K562 (cell line): ENCODE measurements around the gene PRM1. TPM values are rescaled to one million over a fixed set of nuclear protein-coding genes. Genes with fewer than 3 reads are reported as not detected.
A peak's percentile ranks its signal among the peaks of the same experiment; 100 is the strongest.

ENCODE experiments used
- ATAC-seq: fragments of 200-7000 bp; cut with Tn5 transposase; 3 replicates; pipeline ENCODE4 v1.9.1; 2020; ENCODE audit warnings: moderate library complexity
- BruUV-seq: library from RNA; stranded (reverse); fragments of 400-500 nt; replicated peaks from 2 replicates; lab custom pipeline; 2021; lab: Mats Ljungman, UMichigan
- CTCF ChIA-PET: fragments of 300-600 bp; formaldehyde crosslinking; extraction: SDS; loops from one replicate; lab custom pipeline; 2021; ENCODE audit warnings: low intra/inter-chr PET ratio; lab: Yijun Ruan, JAX
- POLR2A ChIA-PET: fragments of 300-600, 350-650 bp; sonication (Branson Sonifier 250); formaldehyde crosslinking; extraction: SDS; loops from one replicate; lab custom pipeline; 2021; ENCODE audit warnings: antibody characterized with exemption, inconsistent platforms; lab: Yijun Ruan, JAX
- DNase-seq, 4 experiments: peaks; one replicate each; pipeline versions ENCODE4 v3.0.0 to v3.0.0-alpha.2; 2011 to 2018; ENCODE audit warnings: low spot score in 3 of 4, mixed read lengths in 3 of 4; ENCODE audit errors: extremely low read depth in 1 of 4
- FAIRE-seq: peaks from 2 replicates; lab custom pipeline; 2011; peaks lifted over from hg19 to GRCh38; lab: Jason Lieb, UNC
- H2AFZ ChIP-seq: 2 replicates; pipeline ENCODE4 v1.6.0; 2011; ENCODE audit warnings: low read depth, low read length, control low read depth, inconsistent platforms
- H3K27ac ChIP-seq: fragments of 200-600 bp; 3 replicates; pipeline ENCODE4 v1.8.0; 2011; ENCODE audit warnings: low read depth, mild to moderate bottlenecking, control low read depth, inconsistent platforms, low read length, moderate library complexity, mixed read lengths; ENCODE audit errors: extremely low read depth
- H3K27me3 ChIP-seq, 2 experiments: fragments of 300-600 bp in 1 of 2; 2 replicates in 1 of 2; 3 replicates in 1 of 2; pipeline versions ENCODE4 v1.6.0 to v1.8.0; 2011; ENCODE audit warnings: inconsistent platforms in 2 of 2, low read length in 2 of 2, mild to moderate bottlenecking in 1 of 2, mixed read lengths in 1 of 2, moderate library complexity in 1 of 2; ENCODE audit not compliant: control insufficient read depth in 2 of 2, insufficient read depth in 2 of 2
- H3K36me3 ChIP-seq: fragments of 300-600 bp; 3 replicates; pipeline ENCODE4 v1.8.0; 2011; ENCODE audit warnings: mild to moderate bottlenecking, low read length, inconsistent platforms; ENCODE audit not compliant: control insufficient read depth, insufficient read depth
- H3K4me1 ChIP-seq, 2 experiments: fragments of 200-600 bp in 1 of 2; replicated peaks in 1 of 2; 2 replicates in 1 of 2; 3 replicates in 1 of 2; pipeline versions ENCODE4 v1.5.1 to v1.8.0; 2011; ENCODE audit warnings: inconsistent platforms in 2 of 2, low read length in 2 of 2, mild to moderate bottlenecking in 1 of 2, mixed read lengths in 1 of 2, moderate library complexity in 1 of 2; ENCODE audit not compliant: control insufficient read depth in 2 of 2, insufficient read depth in 2 of 2
- H3K4me2 ChIP-seq: 2 replicates; pipeline ENCODE4 v1.6.1; 2011; ENCODE audit warnings: low read length, control low read depth, inconsistent platforms, mixed read lengths; ENCODE audit not compliant: insufficient read depth
- H3K4me3 ChIP-seq: fragments of 200-600 bp; sonication (generic), shearing (Covaris generic); 2 replicates; pipeline ENCODE4 v1.5.1; 2016; ENCODE audit warnings: control low read depth, inconsistent platforms
- H3K79me2 ChIP-seq: fragments of 200-600 bp; 3 replicates; pipeline ENCODE4 v1.8.0; 2011; ENCODE audit warnings: low read length, inconsistent platforms; ENCODE audit not compliant: control insufficient read depth, insufficient read depth
- H3K9ac ChIP-seq, 2 experiments: 2 replicates each; pipeline versions ENCODE4 v1.6.0 to v1.6.1; 2011; ENCODE audit warnings: low read depth in 2 of 2, low read length in 2 of 2, control low read depth in 1 of 2, inconsistent platforms in 1 of 2, mild to moderate bottlenecking in 1 of 2, mixed read lengths in 1 of 2; ENCODE audit not compliant: insufficient read depth in 1 of 2
- H3K9me1 ChIP-seq: one replicate; pipeline ENCODE4 v1.6.0; 2011; ENCODE audit warnings: inconsistent platforms, mild to moderate bottlenecking, low read length, moderate library complexity; ENCODE audit not compliant: control insufficient read depth, insufficient read depth
- H3K9me3 ChIP-seq: replicated peaks from 2 replicates; pipeline ENCODE4 v1.5.1; 2011; ENCODE audit warnings: low read depth, low read length, inconsistent platforms; ENCODE audit not compliant: control insufficient read depth, insufficient read depth
- H4K20me1 ChIP-seq: replicated peaks from 2 replicates; pipeline ENCODE4 v1.6.1; 2011; ENCODE audit warnings: low read length, inconsistent platforms, mixed read lengths; ENCODE audit not compliant: control insufficient read depth, insufficient read depth
- BCOR ChIP-seq: fragments of 450-650 bp; IDR thresholded peaks from 2 replicates; pipeline ENCODE4 v1.6.1; 2016
- CBX3 ChIP-seq, 2 experiments: IDR thresholded peaks; 1 replicate in 1 of 2; 2 replicates in 1 of 2; pipeline ENCODE4 v1.6.1; 2012; ENCODE audit warnings: inconsistent platforms in 2 of 2, low read length in 2 of 2, borderline replicate concordance in 1 of 2, control low read depth in 1 of 2
- E2F3 ChIP-seq: fragments of 250-450 bp; sonication (Bioruptor Pico); IDR thresholded peaks from 2 replicates; pipeline ENCODE4 v1.4.0; 2020; ENCODE audit warnings: mild to moderate bottlenecking
- EWSR1 ChIP-seq: fragments of 450-650 bp; IDR thresholded peaks from 2 replicates; pipeline ENCODE4 v1.6.1; 2018; ENCODE audit warnings: borderline replicate concordance, mild to moderate bottlenecking, low read depth, moderate library complexity; ENCODE audit not compliant: partially characterized antibody
- FOSL1 ChIP-seq: fragments of 200-800 bp; sonication (Bioruptor generic); conservative IDR thresholded peaks from 2 replicates; pipeline ENCODE4 v1.6.1; 2016; ENCODE audit warnings: missing genetic modification characterization, missing compliant biosample characterization
- FOXA1 ChIP-seq: fragments of 450-650 bp; IDR thresholded peaks from 2 replicates; pipeline ENCODE4 v1.6.1; 2016; ENCODE audit warnings: mild to moderate bottlenecking, borderline replicate concordance
- HNRNPL ChIP-seq: fragments of 200-400 bp; formaldehyde crosslinking; IDR thresholded peaks from 2 replicates; pipeline ENCODE4 v1.6.1; 2017; ENCODE audit warnings: low read depth, mild to moderate bottlenecking, low read length
- KDM1A ChIP-seq, 2 experiments: fragments of 450-650 bp; IDR thresholded peaks; 2 replicates each; pipeline ENCODE4 v1.6.1; 2016; ENCODE audit warnings: mild to moderate bottlenecking in 2 of 2
- MYBL2 ChIP-seq, 2 experiments: fragments of 450-650 bp in 1 of 2; sonication (generic) in 1 of 2; formaldehyde crosslinking in 1 of 2; IDR thresholded peaks; 2 replicates each; pipeline versions ENCODE4 v1.6.1 to v1.8.1; 2017 to 2022; ENCODE audit warnings: borderline replicate concordance in 1 of 2, inconsistent platforms in 1 of 2, low read depth in 1 of 2, mild to moderate bottlenecking in 1 of 2, missing genetic modification reagents in 1 of 2, moderate library complexity in 1 of 2
- NCOA1 ChIP-seq: fragments of 450-650 bp; IDR thresholded peaks from 2 replicates; pipeline ENCODE4 v1.6.1; 2016; ENCODE audit warnings: low read depth
- NFYB ChIP-seq: IDR thresholded peaks from 2 replicates; pipeline ENCODE4 v1.6.1; 2011; ENCODE audit warnings: mild to moderate bottlenecking, moderate library complexity; ENCODE audit not compliant: insufficient read length; ENCODE audit errors: extremely low read depth
- PHB ChIP-seq: fragments of 250-450 bp; sonication (Bioruptor Pico); IDR thresholded peaks from 2 replicates; pipeline ENCODE4 v1.5.0; 2021
- SMAD4 ChIP-seq: fragments of 250-450 bp; sonication (Bioruptor Pico); conservative IDR thresholded peaks from 2 replicates; pipeline ENCODE4 v1.8.0; 2021; ENCODE audit warnings: inconsistent platforms, mild to moderate bottlenecking, moderate library complexity
- ZNF436 ChIP-seq: fragments of 250-450, 450-650 bp; sonication (Bioruptor Pico); formaldehyde crosslinking; IDR thresholded peaks from 2 replicates; pipeline ENCODE4 v1.7.0; 2020; ENCODE audit warnings: mild to moderate bottlenecking
- WGBS: fragments of 100-300 bp; shearing (Covaris generic); methylation state at CpG from one replicate; pipeline ENCODE4 v1.1.6; 2016; ENCODE audit warnings: low coverage, mixed read lengths; ENCODE audit not compliant: insufficient coverage; ENCODE audit errors: missing lambda C conversion rate; 5-methylcytosine and 5-hydroxymethylcytosine counted together
- in situ Hi-C: fragments of 300-500 bp; cut with MboI; formaldehyde crosslinking; loops from 4 replicates; pipeline ENCODE4 v1.15.0; 2018; ENCODE audit warnings: inconsistent platforms, mixed read lengths
- intact Hi-C: fragments of 100-400 bp; cut with micrococcal nuclease; formaldehyde crosslinking; loops from 2 replicates; pipeline ENCODE4 v1.14.2; 2022
- polyA plus RNA-seq, 8 experiments: library from polyadenylated mRNA; depleted of rRNA in 4 of 8; stranded (reverse) in 5 of 8; unstranded in 3 of 8; fragments of >200 nt; fragmentation: Nextera tagmentation in 2 of 8; fragmentation: Illumina TruSeq in 1 of 8; extraction: Ambion mirVana in 2 of 8; extraction: Trizol in 1 of 8; gene quantifications; 2 replicates each; pipeline versions ENCODE4 v1.2.1 to v1.2.3, GENCODE V29; 2011 to 2014; ENCODE audit warnings: inconsistent platforms in 1 of 8, missing spikeins in 1 of 8
- total RNA-seq, 7 experiments: library from RNA; depleted of rRNA in 6 of 7; stranded (reverse); fragments of >200 nt in 6 of 7; fragmentation: Illumina TruSeq in 2 of 7; extraction: Trizol in 2 of 7; gene quantifications; 2 replicates each; pipeline versions ENCODE4 v1.2.1 to v1.2.3, GENCODE V29; 2011 to 2021; ENCODE audit warnings: low replicate concordance in 1 of 7
- TF ChIP-seq, protein P1 (sequence below): fragments of 450-650 bp; IDR thresholded peaks from 2 replicates; pipeline ENCODE4 v1.6.1; 2017; ENCODE audit warnings: mild to moderate bottlenecking, moderate library complexity
- TF ChIP-seq, protein P2 (sequence below): fragments of 450-650 bp; IDR thresholded peaks from 2 replicates; pipeline ENCODE4 v1.6.1; 2016; ENCODE audit warnings: low read depth, mild to moderate bottlenecking, moderate library complexity
- TF ChIP-seq, protein P3 (sequence below): fragments of 450-650 bp; formaldehyde crosslinking; IDR thresholded peaks from 2 replicates; pipeline ENCODE4 v1.4.0; 2020; ENCODE audit warnings: mild to moderate bottlenecking, moderate library complexity

The PRM1 gene
- total and polyA plus RNA-seq, 9 of the 15 experiments (the other 6 are each of a cell fraction or from before 2014, with no cell fraction given), result not detected

DNA sequence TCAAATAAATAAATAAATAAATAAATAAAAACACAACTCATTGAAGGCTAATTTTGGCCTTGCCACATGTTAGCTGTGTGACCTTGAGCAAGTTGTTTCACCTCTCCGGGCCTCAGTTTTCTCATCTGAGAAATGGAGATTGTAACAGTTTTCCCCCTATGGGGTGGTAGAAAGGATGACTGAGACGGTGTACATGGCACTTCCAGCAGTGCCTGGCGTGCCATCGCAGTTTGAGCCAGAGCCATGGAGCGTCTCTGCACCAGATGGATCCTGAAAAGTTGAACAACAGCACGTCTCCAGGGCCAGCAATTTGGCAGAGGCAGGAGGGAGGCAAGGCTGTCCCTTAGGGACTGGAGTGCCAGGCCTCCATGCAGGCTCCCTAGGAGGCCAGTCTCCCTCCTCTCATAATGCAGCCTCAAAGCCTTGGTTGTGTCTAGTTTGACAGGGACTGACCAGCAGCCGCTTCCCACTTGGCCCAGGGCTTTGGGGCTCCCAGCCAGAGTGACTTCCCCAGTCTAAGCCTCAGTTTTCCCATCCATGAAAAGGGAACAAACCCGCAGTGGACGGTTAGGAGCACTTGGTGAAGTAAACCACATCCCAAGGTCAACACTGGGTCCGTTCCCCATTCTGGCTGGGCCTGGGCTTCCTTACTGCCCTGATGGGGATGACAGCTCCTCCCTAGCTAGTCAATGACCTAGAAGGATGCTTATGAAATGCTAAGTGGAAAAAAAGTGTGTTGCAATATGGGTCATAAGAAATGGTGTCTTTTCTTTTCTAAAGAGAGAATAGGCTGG, 44.5 kb downstream of the PRM1 start (continued):
- TF ChIP-seq HNRNPL, result no peak
- TF ChIP-seq PHB (CRISPR knock-in tag), result no peak
- TF ChIP-seq KDM1A (IDR thresholded peaks at IDR 0.05), result peak; percentile 58 to 66
- no peak for TF ChIP-seq ZNF436
- peak; percentile 80; the same call in 1 of the 2 replicates for TF ChIP-seq BCOR
- TF ChIP-seq, protein P1, sequence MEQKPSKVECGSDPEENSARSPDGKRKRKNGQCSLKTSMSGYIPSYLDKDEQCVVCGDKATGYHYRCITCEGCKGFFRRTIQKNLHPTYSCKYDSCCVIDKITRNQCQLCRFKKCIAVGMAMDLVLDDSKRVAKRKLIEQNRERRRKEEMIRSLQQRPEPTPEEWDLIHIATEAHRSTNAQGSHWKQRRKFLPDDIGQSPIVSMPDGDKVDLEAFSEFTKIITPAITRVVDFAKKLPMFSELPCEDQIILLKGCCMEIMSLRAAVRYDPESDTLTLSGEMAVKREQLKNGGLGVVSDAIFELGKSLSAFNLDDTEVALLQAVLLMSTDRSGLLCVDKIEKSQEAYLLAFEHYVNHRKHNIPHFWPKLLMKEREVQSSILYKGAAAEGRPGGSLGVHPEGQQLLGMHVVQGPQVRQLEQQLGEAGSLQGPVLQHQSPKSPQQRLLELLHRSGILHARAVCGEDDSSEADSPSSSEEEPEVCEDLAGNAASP, result no peak

DNA sequence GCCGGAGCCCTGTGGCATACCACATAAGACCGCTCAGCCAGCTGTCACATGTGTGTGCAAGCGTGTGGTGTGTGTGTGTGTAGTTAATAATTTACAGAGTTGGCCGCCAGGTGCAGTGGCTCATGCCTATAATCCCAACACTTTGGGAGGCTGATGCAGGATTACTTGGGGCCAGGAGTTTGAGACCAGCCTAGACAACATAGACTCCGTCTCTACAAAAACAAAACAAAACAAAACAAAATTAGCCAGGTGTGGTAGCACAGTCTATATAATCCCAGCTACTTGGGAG, 45.5 kb downstream of the PRM1 start:
- Histone ChIP-seq H3K27me3 (no peaks in the 10 kb centered on the region), H2AFZ (peak overlapping the region; percentile 51; the same call in 1 of the 2 replicates), H3K9ac (no peak overlapping the region), H3K4me2 (no peak overlapping the region), H4K20me1 (no peaks in the 10 kb centered on the region), H3K79me2 (peaks cover 14% of the 10 kb centered on the region; the same call in 2 of the 3 replicates), H3K4me1 (peaks cover 59 to 68% of the 10 kb centered on the region in 2 experiments), H3K27ac (no peak overlapping the region), H3K4me3 (no peak overlapping the region), H3K9me1 (no peaks in the 10 kb centered on the region), H3K36me3 (no peaks in the 10 kb centered on the region), H3K9me3 (no peaks in the 10 kb centered on the region)
- FAIRE-seq (no peak), DNase-seq (no peak), ATAC-seq (no peak)
- CTCF ChIA-PET, result no interaction called here
- intact Hi-C loops, result no loop called here
- WGBS, result 92% methylated on average over 5 of the region's 5 CpGs
- in situ Hi-C loops, result no loop called here
- POLR2A ChIA-PET, result no interaction called here
- BruUV-seq, result no TSS peak
- no peak for TF ChIP-seq FOSL1 (tag)
- TF ChIP-seq, protein P2, sequence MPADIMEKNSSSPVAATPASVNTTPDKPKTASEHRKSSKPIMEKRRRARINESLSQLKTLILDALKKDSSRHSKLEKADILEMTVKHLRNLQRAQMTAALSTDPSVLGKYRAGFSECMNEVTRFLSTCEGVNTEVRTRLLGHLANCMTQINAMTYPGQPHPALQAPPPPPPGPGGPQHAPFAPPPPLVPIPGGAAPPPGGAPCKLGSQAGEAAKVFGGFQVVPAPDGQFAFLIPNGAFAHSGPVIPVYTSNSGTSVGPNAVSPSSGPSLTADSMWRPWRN, result no peak
- no peak for TF ChIP-seq NCOA1
- no peak for TF ChIP-seq CBX3 (IDR thresholded peaks at IDR 0.05; ENCODE audit: borderline replicate concordance in 1 of 2, low read length in 2 of 2)
- TF ChIP-seq SMAD4, result no peak
- TF ChIP-seq NFYB, result no peak
- TF ChIP-seq EWSR1, result no peak
- TF ChIP-seq, protein P3, sequence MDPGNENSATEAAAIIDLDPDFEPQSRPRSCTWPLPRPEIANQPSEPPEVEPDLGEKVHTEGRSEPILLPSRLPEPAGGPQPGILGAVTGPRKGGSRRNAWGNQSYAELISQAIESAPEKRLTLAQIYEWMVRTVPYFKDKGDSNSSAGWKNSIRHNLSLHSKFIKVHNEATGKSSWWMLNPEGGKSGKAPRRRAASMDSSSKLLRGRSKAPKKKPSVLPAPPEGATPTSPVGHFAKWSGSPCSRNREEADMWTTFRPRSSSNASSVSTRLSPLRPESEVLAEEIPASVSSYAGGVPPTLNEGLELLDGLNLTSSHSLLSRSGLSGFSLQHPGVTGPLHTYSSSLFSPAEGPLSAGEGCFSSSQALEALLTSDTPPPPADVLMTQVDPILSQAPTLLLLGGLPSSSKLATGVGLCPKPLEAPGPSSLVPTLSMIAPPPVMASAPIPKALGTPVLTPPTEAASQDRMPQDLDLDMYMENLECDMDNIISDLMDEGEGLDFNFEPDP (CRISPR knock-in tag), result no peak
- TF ChIP-seq FOXA1, result no peak
- no peak for TF ChIP-seq E2F3 (CRISPR knock-in tag)
- no peak for TF ChIP-seq MYBL2 (IDR thresholded peaks at IDR 0.05; ENCODE audit: low read depth)
- TF ChIP-seq MYBL2 (CRISPR knock-in tag; IDR thresholded peaks at IDR 0.05; ENCODE audit: borderline replicate concordance), result no peak
